ENCODE data around the gene HAUS1.

HAUS1 gene

DNA sequence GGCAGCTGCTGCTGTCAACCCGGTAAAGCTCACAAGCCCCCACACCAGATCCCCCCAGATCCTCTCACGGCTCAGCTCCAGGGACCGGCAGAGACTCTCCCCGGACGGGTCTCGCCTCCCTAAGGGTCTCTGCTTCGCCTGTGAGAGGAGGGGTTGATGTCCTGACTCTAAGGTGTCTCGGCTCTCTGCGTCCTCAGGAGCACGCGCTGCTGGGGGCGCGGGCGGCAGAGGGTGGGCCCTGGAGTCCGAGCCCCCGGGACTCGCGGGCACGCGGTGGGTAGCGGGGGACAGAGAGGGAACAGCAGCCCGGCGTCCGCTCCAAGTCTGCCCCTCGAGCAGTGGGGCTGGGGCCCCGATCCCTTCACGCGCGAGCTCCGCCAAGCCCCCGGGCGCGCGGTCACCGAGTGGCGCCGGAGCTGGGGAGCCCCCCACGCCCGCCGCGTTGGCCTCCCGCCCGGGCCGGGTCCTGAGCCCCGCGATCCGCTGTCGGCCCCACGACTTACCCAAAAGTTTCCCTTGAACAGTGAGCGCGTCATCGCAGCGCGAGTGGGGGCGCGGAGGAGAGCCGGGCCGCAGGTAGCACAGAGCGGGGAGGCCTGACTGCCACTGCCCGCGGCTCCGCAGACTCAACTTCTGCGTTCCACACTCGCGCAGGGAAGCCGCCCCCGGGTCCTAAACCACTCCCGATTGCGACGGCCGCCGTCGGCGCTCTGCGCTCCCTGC lies 32.4 kb upstream of the HAUS1 start, which contains the start of gene PSTPIP2:
Gene PSTPIP2 (minus strand): TSS at position 608 of the 723 bp plus-strand sequence. CDS start 72 bp downstream, at position 536.
- TF ChIP-seq, protein P1, sequence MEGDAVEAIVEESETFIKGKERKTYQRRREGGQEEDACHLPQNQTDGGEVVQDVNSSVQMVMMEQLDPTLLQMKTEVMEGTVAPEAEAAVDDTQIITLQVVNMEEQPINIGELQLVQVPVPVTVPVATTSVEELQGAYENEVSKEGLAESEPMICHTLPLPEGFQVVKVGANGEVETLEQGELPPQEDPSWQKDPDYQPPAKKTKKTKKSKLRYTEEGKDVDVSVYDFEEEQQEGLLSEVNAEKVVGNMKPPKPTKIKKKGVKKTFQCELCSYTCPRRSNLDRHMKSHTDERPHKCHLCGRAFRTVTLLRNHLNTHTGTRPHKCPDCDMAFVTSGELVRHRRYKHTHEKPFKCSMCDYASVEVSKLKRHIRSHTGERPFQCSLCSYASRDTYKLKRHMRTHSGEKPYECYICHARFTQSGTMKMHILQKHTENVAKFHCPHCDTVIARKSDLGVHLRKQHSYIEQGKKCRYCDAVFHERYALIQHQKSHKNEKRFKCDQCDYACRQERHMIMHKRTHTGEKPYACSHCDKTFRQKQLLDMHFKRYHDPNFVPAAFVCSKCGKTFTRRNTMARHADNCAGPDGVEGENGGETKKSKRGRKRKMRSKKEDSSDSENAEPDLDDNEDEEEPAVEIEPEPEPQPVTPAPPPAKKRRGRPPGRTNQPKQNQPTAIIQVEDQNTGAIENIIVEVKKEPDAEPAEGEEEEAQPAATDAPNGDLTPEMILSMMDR (IDR thresholded peaks at IDR 0.05; ENCODE audit: low read depth, low read length, missing control alignments), result no peak
- no peak for DNase-seq (ENCODE audit: extremely low read depth, low read depth)
- H3K4me3 ChIP-seq (replicated peaks; ENCODE audit: low read depth, low read length), result peak within 1 kb of the TSS; percentile 81

DNA sequence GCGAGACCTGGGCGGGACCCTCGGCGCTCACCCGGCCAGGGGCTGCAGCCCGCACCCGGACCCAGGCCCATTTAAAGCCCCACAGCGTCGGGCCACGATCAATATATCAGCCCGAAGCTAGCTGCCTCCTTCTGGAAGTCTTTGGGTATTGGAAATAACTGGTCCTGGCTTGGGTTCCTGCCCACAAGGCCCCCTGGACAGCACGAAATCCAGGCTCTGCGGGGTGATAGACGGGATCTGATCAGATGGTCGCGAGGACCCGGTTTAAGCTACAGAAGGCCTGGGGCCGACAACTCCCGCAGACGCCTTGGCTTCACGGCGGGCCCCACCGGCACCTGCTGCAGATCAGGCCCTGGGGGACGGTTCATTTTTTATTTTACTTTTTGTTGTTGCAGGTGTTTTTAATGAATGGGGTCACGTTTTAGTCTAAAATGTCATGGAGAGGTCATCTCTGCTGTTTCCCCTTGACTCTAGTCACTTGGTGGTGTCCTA lies 31.8 kb upstream of the HAUS1 start:
- DNase-seq (ENCODE audit: extremely low read depth, low read depth), result no peak
- TF ChIP-seq, protein P1 (IDR thresholded peaks at IDR 0.05; ENCODE audit: low read depth, low read length, missing control alignments), result no peak
- H3K4me3 ChIP-seq (replicated peaks; ENCODE audit: low read depth, low read length), result peak overlapping the region; percentile 81

DNA sequence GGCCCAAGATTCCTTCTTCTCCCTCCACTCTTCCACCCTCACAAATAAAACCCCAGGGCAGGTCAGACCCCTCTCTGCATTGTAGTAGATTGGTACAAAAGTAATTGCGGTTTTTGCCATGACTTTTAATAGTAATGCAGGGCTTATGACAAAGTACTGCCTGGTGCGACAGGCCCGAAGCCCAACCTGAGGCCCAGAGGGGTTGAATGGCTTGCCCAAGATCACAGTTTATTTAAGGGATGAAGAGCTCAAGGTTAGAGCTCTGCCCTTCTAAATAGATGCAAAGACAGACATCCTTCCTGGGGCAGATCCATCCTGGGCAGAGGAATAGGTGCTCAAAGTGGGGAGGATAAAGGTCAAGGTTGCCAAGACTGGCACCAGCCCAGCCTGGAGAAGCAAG lies 31.2 kb upstream of the HAUS1 start:
- no peak for DNase-seq (ENCODE audit: extremely low read depth, low read depth)
- no peak overlapping the region for H3K4me3 ChIP-seq (replicated peaks; ENCODE audit: low read depth, low read length)
- TF ChIP-seq, protein P1 (IDR thresholded peaks at IDR 0.05; ENCODE audit: low read depth, low read length, missing control alignments), result no peak

DNA sequence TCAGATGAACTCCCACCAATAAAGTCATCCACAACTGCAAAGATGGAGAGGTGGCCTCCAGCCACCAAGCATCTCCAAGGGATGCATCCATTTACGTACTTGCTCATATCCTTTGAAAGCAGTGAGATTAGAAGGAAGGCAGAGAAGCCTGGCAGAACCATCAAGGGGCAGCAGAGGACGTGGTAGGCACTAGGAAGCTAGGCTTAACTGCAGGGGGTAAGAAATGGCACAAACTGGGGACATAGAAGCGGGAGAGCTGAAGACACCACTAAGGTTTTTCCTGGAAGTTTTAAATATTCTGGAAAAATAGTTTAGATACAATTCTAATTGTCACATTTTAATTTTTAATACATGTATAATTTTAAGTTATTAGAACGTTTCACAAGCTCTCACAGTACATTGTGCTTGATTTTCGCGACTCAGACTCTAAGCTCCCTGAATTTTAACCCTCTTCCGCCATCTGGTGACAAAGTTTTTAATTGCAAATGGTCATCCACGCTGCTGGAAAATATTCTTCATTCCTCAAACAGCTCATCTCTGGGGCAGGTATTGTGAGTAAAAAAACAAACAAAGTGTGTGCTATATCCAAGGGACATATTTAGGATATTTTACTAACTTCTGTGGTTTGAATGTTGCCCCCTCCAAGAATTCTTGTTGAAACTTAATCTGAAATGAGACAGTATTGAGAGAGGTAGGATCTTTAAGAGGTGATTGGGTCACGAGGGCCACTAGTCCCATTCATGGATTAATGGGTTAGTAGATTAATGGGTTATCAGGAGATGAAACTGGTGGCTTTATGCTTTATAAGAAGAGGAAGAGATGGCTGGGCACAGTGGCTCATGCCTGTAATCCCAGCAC lies 30.5 kb upstream of the HAUS1 start:
- DNase-seq (ENCODE audit: extremely low read depth, low read depth), result peak; percentile 53
- TF ChIP-seq, protein P1 (IDR thresholded peaks at IDR 0.05; ENCODE audit: low read depth, low read length, missing control alignments), result peak; percentile 58
- H3K4me3 ChIP-seq (replicated peaks; ENCODE audit: low read depth, low read length), result no peak overlapping the region

DNA sequence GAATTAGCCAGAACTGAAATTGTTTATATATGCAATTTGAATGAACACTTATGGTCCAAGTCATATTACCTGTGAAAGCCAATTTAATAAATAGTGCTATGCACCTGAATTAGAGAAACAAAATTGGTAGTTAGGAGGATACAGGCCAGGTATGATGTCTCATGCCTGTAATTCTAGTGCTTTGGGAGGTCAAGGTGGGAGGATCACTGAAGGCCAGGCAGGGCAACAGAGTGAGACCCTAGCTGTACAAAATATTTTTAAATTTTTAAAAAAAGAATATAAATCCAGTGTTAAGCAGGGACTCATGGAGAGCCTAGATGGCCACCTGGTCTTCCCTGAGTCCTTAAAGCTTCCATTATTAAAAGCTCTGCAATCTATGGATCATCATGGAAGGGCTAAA lies 24.8 kb upstream of the HAUS1 start:
- H3K4me3 ChIP-seq (replicated peaks; ENCODE audit: low read depth, low read length), result no peak overlapping the region
- no peak for DNase-seq (ENCODE audit: extremely low read depth, low read depth)
- TF ChIP-seq, protein P1 (IDR thresholded peaks at IDR 0.05; ENCODE audit: low read depth, low read length, missing control alignments), result no peak

DNA sequence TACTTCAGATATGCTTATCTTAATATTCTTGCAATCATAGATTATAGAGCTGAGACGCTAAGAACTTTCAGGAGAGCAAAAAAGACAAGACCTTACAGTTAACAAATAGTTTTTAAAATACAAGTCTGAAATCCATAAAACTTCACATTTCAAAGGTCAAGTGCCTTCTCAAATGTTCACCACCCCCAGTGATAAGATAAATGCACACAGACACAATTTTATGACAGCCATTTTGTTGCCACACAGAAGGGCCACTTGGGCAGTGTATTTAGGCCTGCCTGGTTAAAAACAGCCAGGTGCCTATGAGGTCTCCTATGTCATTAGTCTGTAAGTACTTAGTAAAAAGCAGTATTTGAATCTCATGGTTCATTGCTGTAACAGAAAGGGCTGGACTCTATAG lies 24.0 kb upstream of the HAUS1 start:
- TF ChIP-seq, protein P1 (IDR thresholded peaks at IDR 0.05; ENCODE audit: low read depth, low read length, missing control alignments), result no peak
- H3K4me3 ChIP-seq (replicated peaks; ENCODE audit: low read depth, low read length), result no peak overlapping the region
- no peak for DNase-seq (ENCODE audit: extremely low read depth, low read depth)

All from HFF-Myc (cell line).